ENCODE results near the gene NEDD8.

- TF ChIP-seq POLR2A (IDR thresholded peaks at IDR 0.05) (peak in 1 of 3 donors; percentile 7), CTCF (IDR thresholded peaks at IDR 0.05) (no peak)
Measured at GRCh38 chr14:24171422-24172260, 60.5 kb downstream of the NEDD8 start, which contains the start of gene REC8.
